Measurements from ENCODE around the gene PRDX5. TPM values are rescaled to one million over a fixed set of nuclear protein-coding genes. Genes with fewer than 3 reads are reported as not detected.

The PRDX5 gene
- total RNA-seq, 1 donor: 230 TPM

GRCh38 chr11:64331569-64332371, 13.8 kb downstream of the PRDX5 start:
- peak; percentile 91 for DNase-seq (ENCODE audit: low read depth)
- peak; percentile 78 for TF ChIP-seq CTCF (IDR thresholded peaks at IDR 0.05; ENCODE audit: insufficient read depth, low read depth, low read length)
- no peak overlapping the region for H3K4me3 ChIP-seq (ENCODE audit: low read depth, low read length)

GRCh38 chr11:64333556-64333955, 15.6 kb downstream of the PRDX5 start:
- no peak for DNase-seq (ENCODE audit: low read depth)
- TF ChIP-seq CTCF (IDR thresholded peaks at IDR 0.05; ENCODE audit: insufficient read depth, low read depth, low read length): no peak
- H3K4me3 ChIP-seq (ENCODE audit: low read depth, low read length): no peak overlapping the region

GRCh38 chr11:64334764-64335735, 17.1 kb downstream of the PRDX5 start:
- no peak for TF ChIP-seq CTCF (IDR thresholded peaks at IDR 0.05; ENCODE audit: insufficient read depth, low read depth, low read length)
- no peak overlapping the region for H3K4me3 ChIP-seq (ENCODE audit: low read depth, low read length)
- peak; percentile 86 for DNase-seq (ENCODE audit: low read depth)

GRCh38 chr11:64337538-64338249, 19.8 kb downstream of the PRDX5 start:
- no peak for TF ChIP-seq CTCF (IDR thresholded peaks at IDR 0.05; ENCODE audit: insufficient read depth, low read depth, low read length)
- DNase-seq (ENCODE audit: low read depth): peak; percentile 42

GRCh38 chr11:64338716-64339115, 20.8 kb downstream of the PRDX5 start:
- TF ChIP-seq CTCF (IDR thresholded peaks at IDR 0.05; ENCODE audit: insufficient read depth, low read depth, low read length): no peak
- H3K4me3 ChIP-seq (ENCODE audit: low read depth, low read length): no peak overlapping the region
- no peak for DNase-seq (ENCODE audit: low read depth)

More at GRCh38 chr11:64337538-64338249, 19.8 kb downstream of the PRDX5 start:
- no peak overlapping the region for H3K4me3 ChIP-seq (ENCODE audit: low read depth, low read length)

- DNase-seq (ENCODE audit: low read depth): no peak
- no peak for TF ChIP-seq CTCF (IDR thresholded peaks at IDR 0.05; ENCODE audit: insufficient read depth, low read depth, low read length)
- no peak overlapping the region for H3K4me3 ChIP-seq (ENCODE audit: low read depth, low read length)
These were observed 21.4 kb downstream of the PRDX5 start for GRCh38 chr11:64339286-64339685.
